ENCODE data around the gene VANGL1.

DNA sequence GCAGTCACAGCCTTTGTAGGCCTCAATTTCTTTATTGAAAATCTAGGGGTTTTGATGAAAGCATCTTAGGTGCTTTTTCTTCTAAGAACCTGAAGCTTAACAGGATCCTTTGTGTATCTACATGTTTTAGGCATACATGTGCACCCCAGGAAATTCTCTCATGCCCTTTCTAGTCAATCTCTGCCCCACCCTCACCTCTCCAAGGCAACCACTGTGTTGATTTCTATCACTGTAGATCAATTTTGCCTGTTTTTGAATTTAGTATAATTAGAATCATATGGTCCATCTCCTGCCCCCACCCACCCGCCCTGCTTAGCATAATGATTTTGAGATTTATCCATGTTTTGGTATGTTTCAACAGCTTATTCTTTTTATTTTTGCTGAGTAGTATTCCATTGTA is 19.4 kb downstream of the VANGL1 start:
- no peak for TF ChIP-seq EZH2 (optimal IDR thresholded peaks at IDR 0.05; ENCODE audit: low read depth, low read length)
- TF ChIP-seq, protein P1, sequence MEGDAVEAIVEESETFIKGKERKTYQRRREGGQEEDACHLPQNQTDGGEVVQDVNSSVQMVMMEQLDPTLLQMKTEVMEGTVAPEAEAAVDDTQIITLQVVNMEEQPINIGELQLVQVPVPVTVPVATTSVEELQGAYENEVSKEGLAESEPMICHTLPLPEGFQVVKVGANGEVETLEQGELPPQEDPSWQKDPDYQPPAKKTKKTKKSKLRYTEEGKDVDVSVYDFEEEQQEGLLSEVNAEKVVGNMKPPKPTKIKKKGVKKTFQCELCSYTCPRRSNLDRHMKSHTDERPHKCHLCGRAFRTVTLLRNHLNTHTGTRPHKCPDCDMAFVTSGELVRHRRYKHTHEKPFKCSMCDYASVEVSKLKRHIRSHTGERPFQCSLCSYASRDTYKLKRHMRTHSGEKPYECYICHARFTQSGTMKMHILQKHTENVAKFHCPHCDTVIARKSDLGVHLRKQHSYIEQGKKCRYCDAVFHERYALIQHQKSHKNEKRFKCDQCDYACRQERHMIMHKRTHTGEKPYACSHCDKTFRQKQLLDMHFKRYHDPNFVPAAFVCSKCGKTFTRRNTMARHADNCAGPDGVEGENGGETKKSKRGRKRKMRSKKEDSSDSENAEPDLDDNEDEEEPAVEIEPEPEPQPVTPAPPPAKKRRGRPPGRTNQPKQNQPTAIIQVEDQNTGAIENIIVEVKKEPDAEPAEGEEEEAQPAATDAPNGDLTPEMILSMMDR (IDR thresholded peaks at IDR 0.05; ENCODE audit: low read length), result no peak
